Smooth muscle cell of the brain vasculature (primary cell): ENCODE data around the gene MAPT.
"Not testable (repeated sequence)": the region's sequence is repeated elsewhere in the genome, so short reads cannot be mapped to it uniquely, and the experiment has no call there.

Experiments used
- DNase-seq: peaks from one replicate; pipeline ENCODE4 v3.0.0-alpha.2; 2012; ENCODE audit warnings: low read depth, low spot score

Gene MAPT

DNA sequence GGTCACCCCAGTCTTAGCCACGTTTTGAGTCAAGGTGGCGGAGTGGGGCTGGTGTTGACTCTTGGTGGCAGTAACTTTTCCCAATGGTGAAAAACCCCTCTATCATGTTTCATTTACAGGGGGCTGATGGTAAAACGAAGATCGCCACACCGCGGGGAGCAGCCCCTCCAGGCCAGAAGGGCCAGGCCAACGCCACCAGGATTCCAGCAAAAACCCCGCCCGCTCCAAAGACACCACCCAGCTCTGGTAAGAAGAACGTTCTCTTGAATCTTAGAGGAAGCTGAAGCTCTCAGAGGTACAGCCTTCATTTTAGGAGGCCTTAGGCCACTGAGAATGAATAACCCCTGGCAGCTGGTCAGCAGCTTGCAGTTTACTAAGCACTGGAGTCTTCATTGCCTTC, 97.0 kb downstream of the MAPT start:
- DNase-seq: no peak

DNA sequence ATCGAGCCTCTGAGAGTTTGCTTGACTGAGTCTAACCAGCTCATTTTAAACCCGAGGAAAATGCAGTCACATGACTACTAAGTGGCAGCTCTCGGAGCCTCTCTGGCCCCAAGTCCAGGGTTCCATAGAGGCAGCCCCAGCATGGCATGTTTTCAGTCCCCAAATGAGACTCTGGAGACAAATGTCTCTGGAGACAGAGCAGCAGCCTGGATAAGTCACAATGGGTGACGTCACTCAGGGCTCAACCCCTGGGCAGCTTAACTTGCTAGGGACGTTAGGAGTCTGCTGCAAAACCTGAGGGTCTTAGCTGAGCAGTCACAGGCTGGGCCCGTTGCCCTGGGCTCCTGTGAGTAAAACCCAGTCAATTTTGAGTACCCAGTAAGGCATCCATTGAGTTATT, 97.8 kb downstream of the MAPT start:
- no peak for DNase-seq

DNA sequence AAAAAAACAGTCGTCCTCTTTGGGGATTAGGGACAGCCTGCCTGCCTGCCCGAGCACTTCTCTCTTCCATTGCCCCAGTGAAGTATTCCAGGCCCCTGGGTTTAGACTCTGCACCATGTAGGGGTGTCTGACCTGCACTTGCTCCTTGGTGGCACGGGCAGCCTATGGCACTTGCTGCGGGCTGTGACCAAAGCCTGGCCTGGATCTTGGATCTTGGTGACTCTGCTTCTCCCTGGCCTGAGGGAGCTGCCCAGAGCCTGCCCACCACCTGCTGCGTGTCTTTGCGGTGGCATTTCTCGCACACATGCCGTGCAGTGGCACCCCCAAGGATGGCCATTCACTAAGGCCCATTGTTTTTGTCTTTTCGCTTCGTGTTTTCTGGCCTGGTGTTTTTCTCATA, 98.5 kb downstream of the MAPT start:
- DNase-seq: no peak

DNA sequence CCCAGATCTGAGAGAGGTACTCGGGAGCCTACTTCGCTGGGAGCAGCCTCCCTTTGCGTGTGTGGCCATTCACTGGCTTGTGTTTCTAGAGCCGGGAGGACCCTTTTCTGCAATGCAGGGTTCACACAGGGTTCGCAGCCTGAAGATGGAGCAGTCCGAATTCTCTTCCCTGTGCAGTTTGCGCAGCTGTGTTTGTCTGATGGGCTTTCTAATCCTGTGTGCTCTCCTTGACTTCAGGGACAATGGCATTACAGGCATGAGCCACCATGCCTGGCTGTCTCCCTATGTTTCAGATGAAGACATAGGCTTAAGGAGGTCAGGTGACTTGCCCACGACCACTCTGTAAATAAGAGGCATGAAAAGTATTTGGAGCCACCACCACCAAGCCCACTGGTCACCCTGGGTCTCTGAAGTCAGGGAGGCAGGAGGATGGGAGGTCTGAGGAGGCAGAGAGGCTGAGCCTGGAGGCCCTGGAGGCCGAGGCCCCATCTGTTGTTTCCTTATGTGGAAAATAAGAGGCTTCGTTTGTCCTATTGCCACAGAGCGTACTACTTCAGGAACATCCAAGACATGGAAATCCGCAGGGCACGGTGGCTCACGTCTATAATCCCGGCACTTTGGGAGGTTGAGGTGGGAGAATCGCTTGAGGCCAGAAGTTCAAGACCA, 99.7 kb downstream of the MAPT start:
- no peak for DNase-seq

DNA sequence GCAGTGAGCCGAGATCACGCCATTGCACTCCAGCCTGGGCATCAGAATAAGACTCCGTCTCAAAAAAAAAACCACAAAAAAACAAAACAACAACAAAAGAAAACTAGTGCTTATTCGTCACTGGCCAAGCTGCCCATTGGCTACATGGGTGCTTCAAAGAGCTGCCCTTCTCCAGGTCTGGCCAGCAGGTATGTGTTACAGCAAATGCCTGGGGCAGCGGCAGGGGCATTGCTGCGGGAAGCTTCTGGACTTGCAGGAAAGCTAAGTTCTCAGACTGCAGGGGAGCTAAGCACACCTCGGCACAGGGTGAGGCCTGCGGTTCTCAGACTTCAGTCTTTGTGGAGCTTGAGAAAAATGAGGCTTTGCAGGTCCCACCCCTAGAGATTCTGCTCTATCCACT, 100.6 kb downstream of the MAPT start:
- no peak for DNase-seq

DNA sequence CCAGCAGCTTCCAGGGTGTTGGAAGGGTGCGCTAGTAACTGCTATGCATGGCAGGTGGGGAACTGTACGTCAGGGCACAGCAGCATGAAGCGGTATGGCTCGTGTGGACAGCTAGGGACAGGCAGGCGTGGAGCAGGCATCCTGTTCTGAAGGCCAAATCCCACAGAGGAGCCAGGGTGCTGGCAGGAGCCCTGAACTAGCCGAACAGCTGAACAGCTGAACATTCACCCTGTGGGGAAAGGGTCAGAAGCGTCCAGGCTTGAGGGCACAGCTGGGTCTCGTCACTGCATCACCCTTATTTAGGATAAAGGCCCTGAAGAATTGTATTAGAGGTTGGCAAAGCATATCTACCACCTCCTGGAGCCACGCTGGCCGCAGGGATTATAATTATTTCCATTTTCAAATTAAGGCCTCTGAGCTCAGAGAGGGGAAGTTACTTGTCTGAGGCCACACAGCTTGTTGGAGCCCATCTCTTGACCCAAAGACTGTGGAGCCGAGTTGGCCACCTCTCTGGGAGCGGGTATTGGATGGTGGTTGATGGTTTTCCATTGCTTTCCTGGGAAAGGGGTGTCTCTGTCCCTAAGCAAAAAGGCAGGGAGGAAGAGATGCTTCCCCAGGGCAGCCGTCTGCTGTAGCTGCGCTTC, 101.4 kb downstream of the MAPT start:
- no peak for DNase-seq

DNA sequence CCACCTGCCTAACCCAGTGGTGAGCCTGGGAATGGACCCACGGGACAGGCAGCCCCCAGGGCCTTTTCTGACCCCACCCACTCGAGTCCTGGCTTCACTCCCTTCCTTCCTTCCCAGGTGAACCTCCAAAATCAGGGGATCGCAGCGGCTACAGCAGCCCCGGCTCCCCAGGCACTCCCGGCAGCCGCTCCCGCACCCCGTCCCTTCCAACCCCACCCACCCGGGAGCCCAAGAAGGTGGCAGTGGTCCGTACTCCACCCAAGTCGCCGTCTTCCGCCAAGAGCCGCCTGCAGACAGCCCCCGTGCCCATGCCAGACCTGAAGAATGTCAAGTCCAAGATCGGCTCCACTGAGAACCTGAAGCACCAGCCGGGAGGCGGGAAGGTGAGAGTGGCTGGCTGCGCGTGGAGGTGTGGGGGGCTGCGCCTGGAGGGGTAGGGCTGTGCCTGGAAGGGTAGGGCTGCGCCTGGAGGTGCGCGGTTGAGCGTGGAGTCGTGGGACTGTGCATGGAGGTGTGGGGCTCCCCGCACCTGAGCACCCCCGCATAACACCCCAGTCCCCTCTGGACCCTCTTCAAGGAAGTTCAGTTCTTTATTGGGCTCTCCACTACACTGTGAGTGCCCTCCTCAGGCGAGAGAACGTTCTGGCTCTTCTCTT, 102.1 kb downstream of the MAPT start:
- DNase-seq: no peak

DNA sequence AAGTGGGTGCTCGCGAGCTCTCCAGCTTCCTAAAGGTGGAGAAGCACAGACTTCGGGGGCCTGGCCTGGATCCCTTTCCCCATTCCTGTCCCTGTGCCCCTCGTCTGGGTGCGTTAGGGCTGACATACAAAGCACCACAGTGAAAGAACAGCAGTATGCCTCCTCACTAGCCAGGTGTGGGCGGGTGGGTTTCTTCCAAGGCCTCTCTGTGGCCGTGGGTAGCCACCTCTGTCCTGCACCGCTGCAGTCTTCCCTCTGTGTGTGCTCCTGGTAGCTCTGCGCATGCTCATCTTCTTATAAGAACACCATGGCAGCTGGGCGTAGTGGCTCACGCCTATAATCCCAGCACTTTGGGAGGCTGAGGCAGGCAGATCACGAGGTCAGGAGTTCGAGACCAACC, 102.8 kb downstream of the MAPT start:
- DNase-seq: no peak

DNA sequence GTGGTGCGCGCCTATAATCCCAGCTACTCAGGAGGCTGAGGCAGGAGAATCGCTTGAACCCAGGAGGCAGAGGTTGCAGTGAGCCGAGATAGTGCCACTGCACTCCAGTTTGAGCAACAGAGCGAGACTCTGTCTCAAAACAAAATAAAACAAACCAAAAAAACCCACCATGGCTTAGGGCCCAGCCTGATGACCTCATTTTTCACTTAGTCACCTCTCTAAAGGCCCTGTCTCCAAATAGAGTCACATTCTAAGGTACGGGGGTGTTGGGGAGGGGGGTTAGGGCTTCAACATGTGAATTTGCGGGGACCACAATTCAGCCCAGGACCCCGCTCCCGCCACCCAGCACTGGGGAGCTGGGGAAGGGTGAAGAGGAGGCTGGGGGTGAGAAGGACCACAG, 103.3 kb downstream of the MAPT start:
- no peak for DNase-seq

DNA sequence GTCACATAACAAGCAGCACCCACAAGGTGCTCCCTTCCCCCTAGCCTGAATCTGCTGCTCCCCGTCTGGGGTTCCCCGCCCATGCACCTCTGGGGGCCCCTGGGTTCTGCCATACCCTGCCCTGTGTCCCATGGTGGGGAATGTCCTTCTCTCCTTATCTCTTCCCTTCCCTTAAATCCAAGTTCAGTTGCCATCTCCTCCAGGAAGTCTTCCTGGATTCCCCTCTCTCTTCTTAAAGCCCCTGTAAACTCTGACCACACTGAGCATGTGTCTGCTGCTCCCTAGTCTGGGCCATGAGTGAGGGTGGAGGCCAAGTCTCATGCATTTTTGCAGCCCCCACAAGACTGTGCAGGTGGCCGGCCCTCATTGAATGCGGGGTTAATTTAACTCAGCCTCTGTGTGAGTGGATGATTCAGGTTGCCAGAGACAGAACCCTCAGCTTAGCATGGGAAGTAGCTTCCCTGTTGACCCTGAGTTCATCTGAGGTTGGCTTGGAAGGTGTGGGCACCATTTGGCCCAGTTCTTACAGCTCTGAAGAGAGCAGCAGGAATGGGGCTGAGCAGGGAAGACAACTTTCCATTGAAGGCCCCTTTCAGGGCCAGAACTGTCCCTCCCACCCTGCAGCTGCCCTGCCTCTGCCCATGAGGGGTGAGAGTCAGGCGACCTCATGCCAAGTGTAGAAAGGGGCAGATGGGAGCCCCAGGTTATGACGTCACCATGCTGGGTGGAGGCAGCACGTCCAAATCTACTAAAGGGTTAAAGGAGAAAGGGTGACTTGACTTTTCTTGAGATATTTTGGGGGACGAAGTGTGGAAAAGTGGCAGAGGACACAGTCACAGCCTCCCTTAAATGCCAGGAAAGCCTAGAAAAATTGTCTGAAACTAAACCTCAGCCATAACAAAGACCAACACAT, 104.9 kb downstream of the MAPT start, which contains the start of gene STH:
Gene STH, plus strand, starts transcription at position 264 of the 913 bp plus-strand sequence. Its CDS starts 30 bp downstream, at position 294.
- DNase-seq: no peak

DNA sequence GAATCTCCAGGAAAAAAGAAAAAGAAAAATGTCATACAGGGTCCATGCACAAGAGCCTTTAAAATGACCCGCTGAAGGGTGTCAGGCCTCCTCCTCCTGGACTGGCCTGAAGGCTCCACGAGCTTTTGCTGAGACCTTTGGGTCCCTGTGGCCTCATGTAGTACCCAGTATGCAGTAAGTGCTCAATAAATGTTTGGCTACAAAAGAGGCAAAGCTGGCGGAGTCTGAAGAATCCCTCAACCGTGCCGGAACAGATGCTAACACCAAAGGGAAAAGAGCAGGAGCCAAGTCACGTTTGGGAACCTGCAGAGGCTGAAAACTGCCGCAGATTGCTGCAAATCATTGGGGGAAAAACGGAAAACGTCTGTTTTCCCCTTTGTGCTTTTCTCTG, 105.5 kb downstream of the MAPT start:
- no peak for DNase-seq

DNA sequence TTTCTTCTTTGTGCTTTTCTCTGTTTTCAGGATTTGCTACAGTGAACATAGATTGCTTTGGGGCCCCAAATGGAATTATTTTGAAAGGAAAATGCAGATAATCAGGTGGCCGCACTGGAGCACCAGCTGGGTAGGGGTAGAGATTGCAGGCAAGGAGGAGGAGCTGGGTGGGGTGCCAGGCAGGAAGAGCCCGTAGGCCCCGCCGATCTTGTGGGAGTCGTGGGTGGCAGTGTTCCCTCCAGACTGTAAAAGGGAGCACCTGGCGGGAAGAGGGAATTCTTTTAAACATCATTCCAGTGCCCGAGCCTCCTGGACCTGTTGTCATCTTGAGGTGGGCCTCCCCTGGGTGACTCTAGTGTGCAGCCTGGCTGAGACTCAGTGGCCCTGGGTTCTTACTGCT, 105.9 kb downstream of the MAPT start:
- DNase-seq: no peak

DNA sequence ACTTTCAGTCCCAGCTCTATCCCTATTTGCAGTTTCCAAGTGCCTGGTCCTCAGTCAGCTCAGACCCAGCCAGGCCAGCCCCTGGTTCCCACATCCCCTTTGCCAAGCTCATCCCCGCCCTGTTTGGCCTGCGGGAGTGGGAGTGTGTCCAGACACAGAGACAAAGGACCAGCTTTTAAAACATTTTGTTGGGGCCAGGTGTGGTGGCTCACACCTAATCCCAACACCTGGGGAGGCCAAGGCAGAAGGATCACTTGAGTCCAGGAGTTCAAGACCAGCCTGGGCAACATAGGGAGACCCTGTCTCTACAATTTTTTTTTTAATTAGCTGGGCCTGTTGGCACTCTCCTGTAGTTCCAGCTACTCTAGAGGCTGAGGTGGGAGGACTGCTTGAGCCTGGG, 106.4 kb downstream of the MAPT start:
- DNase-seq: no peak

DNA sequence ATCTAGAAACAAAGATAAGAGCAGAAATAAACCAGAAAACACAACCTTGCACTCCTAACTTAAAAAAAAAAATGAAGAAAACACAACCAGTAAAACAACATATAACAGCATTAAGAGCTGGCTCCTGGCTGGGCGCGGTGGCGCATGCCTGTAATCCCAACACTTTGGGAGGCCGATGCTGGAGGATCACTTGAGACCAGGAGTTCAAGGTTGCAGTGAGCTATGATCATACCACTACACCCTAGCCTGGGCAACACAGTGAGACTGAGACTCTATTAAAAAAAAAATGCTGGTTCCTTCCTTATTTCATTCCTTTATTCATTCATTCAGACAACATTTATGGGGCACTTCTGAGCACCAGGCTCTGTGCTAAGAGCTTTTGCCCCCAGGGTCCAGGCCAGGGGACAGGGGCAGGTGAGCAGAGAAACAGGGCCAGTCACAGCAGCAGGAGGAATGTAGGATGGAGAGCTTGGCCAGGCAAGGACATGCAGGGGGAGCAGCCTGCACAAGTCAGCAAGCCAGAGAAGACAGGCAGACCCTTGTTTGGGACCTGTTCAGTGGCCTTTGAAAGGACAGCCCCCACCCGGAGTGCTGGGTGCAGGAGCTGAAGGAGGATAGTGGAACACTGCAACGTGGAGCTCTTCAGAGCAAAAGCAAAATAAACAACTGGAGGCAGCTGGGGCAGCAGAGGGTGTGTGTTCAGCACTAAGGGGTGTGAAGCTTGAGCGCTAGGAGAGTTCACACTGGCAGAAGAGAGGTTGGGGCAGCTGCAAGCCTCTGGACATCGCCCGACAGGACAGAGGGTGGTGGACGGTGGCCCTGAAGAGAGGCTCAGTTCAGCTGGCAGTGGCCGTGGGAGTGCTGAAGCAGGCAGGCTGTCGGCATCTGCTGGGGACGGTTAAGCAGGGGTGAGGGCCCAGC, 107.3 kb downstream of the MAPT start:
- no peak for DNase-seq

DNA sequence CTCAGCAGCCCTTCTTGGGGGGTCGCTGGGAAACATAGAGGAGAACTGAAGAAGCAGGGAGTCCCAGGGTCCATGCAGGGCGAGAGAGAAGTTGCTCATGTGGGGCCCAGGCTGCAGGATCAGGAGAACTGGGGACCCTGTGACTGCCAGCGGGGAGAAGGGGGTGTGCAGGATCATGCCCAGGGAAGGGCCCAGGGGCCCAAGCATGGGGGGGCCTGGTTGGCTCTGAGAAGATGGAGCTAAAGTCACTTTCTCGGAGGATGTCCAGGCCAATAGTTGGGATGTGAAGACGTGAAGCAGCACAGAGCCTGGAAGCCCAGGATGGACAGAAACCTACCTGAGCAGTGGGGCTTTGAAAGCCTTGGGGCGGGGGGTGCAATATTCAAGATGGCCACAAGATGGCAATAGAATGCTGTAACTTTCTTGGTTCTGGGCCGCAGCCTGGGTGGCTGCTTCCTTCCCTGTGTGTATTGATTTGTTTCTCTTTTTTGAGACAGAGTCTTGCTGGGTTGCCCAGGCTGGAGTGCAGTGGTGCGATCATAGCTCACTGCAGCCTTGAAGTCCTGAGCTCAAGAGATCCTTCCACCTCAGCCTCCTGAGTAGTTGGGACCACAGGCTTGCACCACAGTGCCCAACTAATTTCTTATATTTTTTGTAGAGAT, 108.1 kb downstream of the MAPT start:
- DNase-seq: peak; percentile 44

DNA sequence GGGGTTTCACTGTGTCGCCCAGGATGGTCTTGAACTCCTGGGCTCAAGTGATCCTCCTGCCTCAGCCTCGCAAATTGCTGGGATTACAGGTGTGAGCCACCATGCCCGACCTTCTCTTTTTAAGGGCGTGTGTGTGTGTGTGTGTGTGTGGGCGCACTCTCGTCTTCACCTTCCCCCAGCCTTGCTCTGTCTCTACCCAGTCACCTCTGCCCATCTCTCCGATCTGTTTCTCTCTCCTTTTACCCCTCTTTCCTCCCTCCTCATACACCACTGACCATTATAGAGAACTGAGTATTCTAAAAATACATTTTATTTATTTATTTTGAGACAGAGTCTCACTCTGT, 108.6 kb downstream of the MAPT start:
- no peak for DNase-seq

DNA sequence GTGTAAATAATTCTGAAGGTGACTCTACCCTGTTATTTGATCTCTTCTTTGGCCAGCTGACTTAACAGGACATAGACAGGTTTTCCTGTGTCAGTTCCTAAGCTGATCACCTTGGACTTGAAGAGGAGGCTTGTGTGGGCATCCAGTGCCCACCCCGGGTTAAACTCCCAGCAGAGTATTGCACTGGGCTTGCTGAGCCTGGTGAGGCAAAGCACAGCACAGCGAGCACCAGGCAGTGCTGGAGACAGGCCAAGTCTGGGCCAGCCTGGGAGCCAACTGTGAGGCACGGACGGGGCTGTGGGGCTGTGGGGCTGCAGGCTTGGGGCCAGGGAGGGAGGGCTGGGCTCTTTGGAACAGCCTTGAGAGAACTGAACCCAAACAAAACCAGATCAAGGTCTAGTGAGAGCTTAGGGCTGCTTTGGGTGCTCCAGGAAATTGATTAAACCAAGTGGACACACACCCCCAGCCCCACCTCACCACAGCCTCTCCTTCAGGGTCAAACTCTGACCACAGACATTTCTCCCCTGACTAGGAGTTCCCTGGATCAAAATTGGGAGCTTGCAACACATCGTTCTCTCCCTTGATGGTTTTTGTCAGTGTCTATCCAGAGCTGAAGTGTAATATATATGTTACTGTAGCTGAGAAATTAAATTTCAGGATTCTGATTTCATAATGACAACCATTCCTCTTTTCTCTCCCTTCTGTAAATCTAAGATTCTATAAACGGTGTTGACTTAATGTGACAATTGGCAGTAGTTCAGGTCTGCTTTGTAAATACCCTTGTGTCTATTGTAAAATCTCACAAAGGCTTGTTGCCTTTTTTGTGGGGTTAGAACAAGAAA, 109.8 kb downstream of the MAPT start:
- DNase-seq: no peak

DNA sequence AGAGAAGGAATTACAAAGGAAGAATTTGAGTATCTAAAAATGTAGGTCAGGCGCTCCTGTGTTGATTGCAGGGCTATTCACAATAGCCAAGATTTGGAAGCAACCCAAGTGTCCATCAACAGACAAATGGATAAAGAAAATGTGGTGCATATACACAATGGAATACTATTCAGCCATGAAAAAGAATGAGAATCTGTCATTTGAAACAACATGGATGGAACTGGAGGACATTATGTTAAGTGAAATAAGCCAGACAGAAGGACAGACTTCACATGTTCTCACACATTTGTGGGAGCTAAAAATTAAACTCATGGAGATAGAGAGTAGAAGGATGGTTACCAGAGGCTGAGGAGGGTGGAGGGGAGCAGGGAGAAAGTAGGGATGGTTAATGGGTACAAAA, 111.7 kb downstream of the MAPT start:
- not testable (repeated sequence) for DNase-seq

DNA sequence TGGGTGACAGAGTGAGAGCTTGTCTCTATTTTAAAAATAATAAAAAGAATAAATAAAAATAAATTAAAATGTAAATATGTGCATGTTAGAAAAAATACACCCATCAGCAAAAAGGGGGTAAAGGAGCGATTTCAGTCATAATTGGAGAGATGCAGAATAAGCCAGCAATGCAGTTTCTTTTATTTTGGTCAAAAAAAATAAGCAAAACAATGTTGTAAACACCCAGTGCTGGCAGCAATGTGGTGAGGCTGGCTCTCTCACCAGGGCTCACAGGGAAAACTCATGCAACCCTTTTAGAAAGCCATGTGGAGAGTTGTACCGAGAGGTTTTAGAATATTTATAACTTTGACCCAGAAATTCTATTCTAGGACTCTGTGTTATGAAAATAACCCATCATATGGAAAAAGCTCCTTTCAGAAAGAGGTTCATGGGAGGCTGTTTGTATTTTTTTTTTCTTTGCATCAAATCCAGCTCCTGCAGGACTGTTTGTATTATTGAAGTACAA, 113.2 kb downstream of the MAPT start:
- no peak for DNase-seq
